AG04449 (cell line): ENCODE results near the gene RBP4.

Experiments
- CTCF ChIA-PET: fragments of 350-600 bp; formaldehyde crosslinking; extraction: SDS; loops from one replicate; lab custom pipeline; 2021; ENCODE audit warnings: antibody characterized with exemption; lab: Yijun Ruan, JAX
- POLR2A ChIA-PET: fragments of 400-600, 350-600 bp; formaldehyde crosslinking; extraction: SDS; loops from one replicate; lab custom pipeline; 2020; ENCODE audit warnings: antibody characterized with exemption, inconsistent platforms; lab: Yijun Ruan, JAX
- DNase-seq: peaks from one replicate; pipeline ENCODE4 v3.0.0-alpha.2; 2010; ENCODE audit warnings: low read depth, low spot score
- H3K4me3 ChIP-seq: 2 replicates; pipeline ENCODE4 v1.5.1; 2011; ENCODE audit warnings: low read depth, mild to moderate bottlenecking, control low read depth, low read length
- CTCF ChIP-seq: IDR thresholded peaks from one replicate; pipeline ENCODE4 v1.5.1; 2011; ENCODE audit warnings: mild to moderate bottlenecking, moderate library complexity, low read length, control low read depth, inconsistent platforms; ENCODE audit not compliant: insufficient read depth; ENCODE audit errors: missing control alignments

The RBP4 gene

GRCh38 chr10:93593254-93593653 is 7.8 kb downstream of the RBP4 start:
- TF ChIP-seq CTCF: no peak
- DNase-seq: no peak
- H3K4me3 ChIP-seq: no peak overlapping the region
- ChIA-PET POLR2A (no interaction called here), CTCF (interaction anchor here (1.2 kb wide), 1 partner anchor 38 kb away, joined by 3 read pairs; no protein-coding TSS in a partner anchor)

GRCh38 chr10:93591065-93591808 is 9.8 kb downstream of the RBP4 start:
- TF ChIP-seq CTCF: no peak
- CTCF ChIA-PET: interaction anchor here (1.1 kb wide), 1 partner anchor 36 kb away, joined by 3 read pairs; no protein-coding TSS in a partner anchor
- POLR2A ChIA-PET: no interaction called here
- no peak for DNase-seq
- H3K4me3 ChIP-seq: no peak overlapping the region

GRCh38 chr10:93590638-93591037 is 10.4 kb downstream of the RBP4 start:
- TF ChIP-seq CTCF: no peak
- CTCF ChIA-PET: interaction anchor here (1.0 kb wide), 1 partner anchor 30 kb away, joined by 3 read pairs; no protein-coding TSS in a partner anchor
- DNase-seq: no peak
- no peak overlapping the region for H3K4me3 ChIP-seq
- POLR2A ChIA-PET: no interaction called here

- no peak for DNase-seq
- ChIA-PET CTCF (interaction anchor here (1.0 kb wide), 2 partner anchors 29 to 35 kb away, joined by 3 read pairs; no protein-coding TSS in a partner anchor), POLR2A (no interaction called here)
- no peak for TF ChIP-seq CTCF
- H3K4me3 ChIP-seq: no peak overlapping the region
These were observed 11.1 kb downstream of the RBP4 start for GRCh38 chr10:93589648-93590562.

GRCh38 chr10:93584445-93584844 is 16.6 kb downstream of the RBP4 start:
- no peak for TF ChIP-seq CTCF
- POLR2A ChIA-PET: no interaction called here
- no peak overlapping the region for H3K4me3 ChIP-seq
- CTCF ChIA-PET: interaction anchor here (0.9 kb wide), 1 partner anchor 23 kb away, joined by 3 read pairs; no protein-coding TSS in a partner anchor
- no peak for DNase-seq

GRCh38 chr10:93580828-93581227 is 20.2 kb downstream of the RBP4 start:
- H3K4me3 ChIP-seq: no peak overlapping the region
- POLR2A ChIA-PET: no interaction called here
- CTCF ChIA-PET: no interaction called here
- no peak for TF ChIP-seq CTCF
- no peak for DNase-seq
